GM13977 (cell line): Measurements from ENCODE around the gene COPS9.

Experiments
- DNase-seq: peaks from one replicate; pipeline ENCODE4 v3.0.0; 2012; ENCODE audit warnings: low spot score
- in situ Hi-C: fragments of 300-500 bp; cut with MboI; formaldehyde crosslinking; loops from one replicate; pipeline ENCODE4 v1.12.0; 2022; ENCODE audit warnings: low sequenced_read_pairs, low pct_unique_long_range_greater_than_20kb, mixed read lengths, inconsistent platforms; ENCODE audit not compliant: unreplicated experiment
- TF ChIP-seq, protein P1 (sequence below): IDR thresholded peaks from 2 replicates; pipeline ENCODE4 v1.5.1; 2012; ENCODE audit warnings: mild to moderate bottlenecking, control low read depth; ENCODE audit not compliant: insufficient read depth; ENCODE audit errors: extremely low read depth, missing control alignments

The COPS9 gene

DNA sequence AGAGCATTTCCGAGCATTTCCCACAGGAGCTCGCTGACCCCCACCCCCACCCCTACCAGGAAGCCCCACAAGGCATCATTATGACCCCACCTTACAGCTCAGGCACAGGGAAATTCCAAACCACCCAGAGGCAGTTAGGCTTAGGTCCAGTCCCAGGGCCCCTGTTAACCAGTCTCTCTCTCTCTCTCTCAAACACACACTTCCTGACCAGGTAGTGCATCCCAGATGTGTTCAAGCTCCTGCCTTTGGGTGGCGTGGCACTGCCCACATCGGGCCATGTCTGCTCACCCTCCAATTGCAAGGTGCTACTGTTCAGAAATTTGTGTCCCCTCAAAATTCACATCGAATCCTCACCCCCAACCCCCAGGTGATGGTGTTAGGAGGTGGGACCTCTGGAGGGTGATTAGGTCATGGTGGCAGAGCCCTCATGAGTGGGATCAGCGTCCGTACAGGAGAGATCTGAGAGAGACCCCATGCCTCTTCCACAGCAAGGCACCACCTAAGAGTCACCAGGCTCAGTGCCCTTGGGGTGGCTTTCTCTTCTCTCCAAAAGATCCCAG is 8.8 kb downstream of the COPS9 start:
- TF ChIP-seq, protein P1, sequence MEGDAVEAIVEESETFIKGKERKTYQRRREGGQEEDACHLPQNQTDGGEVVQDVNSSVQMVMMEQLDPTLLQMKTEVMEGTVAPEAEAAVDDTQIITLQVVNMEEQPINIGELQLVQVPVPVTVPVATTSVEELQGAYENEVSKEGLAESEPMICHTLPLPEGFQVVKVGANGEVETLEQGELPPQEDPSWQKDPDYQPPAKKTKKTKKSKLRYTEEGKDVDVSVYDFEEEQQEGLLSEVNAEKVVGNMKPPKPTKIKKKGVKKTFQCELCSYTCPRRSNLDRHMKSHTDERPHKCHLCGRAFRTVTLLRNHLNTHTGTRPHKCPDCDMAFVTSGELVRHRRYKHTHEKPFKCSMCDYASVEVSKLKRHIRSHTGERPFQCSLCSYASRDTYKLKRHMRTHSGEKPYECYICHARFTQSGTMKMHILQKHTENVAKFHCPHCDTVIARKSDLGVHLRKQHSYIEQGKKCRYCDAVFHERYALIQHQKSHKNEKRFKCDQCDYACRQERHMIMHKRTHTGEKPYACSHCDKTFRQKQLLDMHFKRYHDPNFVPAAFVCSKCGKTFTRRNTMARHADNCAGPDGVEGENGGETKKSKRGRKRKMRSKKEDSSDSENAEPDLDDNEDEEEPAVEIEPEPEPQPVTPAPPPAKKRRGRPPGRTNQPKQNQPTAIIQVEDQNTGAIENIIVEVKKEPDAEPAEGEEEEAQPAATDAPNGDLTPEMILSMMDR = no peak
- no peak for DNase-seq
- in situ Hi-C loops = no loop called here

DNA sequence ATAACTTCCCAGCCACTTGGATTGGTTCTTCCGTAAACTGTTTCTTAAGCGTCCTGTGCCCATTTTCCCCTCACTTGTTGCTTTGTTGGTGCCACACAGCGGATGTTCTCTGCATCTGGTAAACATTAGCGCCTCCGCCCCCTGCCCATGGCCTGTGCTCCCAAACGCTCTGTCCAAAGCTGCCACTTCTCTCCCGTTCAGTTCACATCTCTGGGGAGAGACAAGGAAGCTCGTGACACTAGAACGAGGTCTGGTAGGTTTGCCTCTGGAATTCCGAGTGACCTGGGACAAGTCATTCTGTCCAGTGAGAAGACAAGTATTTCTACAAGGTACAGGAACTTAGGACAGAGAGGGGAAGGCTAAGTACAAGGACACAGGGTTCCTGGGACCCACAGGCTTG is 9.4 kb downstream of the COPS9 start:
- in situ Hi-C loops = no loop called here
- TF ChIP-seq, protein P1 = no peak
- DNase-seq = no peak

DNA sequence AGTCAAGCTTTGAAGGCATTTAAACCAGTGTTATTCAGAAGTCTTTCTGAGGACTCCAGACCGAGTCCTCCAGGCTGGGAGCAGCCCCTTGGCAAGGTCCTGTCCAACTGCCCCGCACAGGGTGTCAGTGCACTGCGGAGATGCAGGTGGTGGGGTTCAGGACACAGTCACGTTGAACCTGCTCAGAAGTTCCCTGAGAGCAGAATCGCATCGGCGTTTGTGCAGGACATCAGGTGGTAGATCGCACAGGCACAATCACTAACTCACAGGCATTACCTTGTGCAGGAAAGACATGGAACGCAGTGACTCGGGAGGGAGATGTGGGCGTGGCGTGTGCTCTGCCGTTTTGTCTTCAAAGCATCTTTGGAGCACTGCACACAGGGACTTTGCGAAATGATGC is 10.4 kb downstream of the COPS9 start:
- DNase-seq = no peak
- TF ChIP-seq, protein P1 = no peak
- in situ Hi-C loops = no loop called here

DNA sequence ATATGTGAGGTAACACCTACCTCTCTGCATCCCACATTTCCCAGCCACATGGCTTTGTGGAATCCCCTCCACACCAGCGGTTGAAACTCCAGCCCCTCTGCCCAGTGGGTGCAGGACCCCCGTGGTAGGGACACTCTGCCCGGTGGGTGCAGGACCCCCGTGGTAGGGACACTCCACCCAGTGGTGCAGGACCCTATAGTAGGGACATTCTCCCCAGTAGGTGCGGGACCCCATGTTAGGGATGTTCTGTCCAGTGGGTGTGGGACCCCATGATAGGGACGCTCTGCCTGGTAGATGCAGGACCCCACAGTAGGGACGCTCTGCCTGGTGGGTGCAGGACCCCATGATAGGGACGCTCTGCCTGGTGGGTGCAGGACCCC is 11.5 kb downstream of the COPS9 start:
- in situ Hi-C loops = no loop called here
- TF ChIP-seq, protein P1 = no peak

DNA sequence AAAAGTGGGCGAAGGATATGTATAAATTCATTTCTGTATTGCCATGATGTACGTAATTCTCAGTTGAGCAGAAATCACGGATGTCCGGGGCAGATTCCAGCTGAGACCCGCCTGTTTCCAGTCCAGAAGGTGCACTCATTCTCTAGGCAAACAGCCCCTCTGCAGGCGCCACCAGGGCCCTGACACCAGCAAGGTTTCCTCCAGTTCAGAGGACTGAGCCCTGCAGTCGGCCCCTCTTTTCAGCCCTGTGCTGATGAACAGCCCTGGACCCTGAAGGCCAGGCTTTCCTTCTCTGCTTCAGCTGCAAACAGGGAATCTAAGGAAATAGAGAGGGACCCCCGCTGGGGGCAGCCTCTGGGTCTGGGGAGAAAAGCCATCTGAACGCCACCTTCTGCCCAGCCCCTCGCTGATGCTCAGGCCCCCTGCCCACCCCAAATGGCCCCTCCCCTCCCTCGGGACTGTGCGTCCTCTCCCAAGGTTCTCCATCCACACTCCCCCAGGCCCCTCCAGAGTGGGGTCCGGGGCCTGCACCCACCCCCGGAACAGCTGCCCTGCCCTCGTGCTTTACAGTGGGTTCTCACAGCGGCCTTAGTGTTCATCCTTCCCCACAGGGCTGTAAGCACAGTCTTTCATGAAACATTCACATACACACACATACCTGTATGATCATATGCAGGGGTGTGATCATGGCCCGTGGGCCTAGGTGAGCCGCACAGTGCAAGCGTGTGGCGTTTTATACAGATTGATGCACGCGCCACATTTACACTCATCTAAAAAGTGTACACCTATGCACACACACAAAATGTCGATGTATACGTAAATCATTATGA is 12.1 kb downstream of the COPS9 start:
- in situ Hi-C loops = no loop called here
- TF ChIP-seq, protein P1 = no peak
- no peak for DNase-seq

More for the DNA sequence above, 11.5 kb downstream of the COPS9 start:
- DNase-seq = no peak

DNA sequence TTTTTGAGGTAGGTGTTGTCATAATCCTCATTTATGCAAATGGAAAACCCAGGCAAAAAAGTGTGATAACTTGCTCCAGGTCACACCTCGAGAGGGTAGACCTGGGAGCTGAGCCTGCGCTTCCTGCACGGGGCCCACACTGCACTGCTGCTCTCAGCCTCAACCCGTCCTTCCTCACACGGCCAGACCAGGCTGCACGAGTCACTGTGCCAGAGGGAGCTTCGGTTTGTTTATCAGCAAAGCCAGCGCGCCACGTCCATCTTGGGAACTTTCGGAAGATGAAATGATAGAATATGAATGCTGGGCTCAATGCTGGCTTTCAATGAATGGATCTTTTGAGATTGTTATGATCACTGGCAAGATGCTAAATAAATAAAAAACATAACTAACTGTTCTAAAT is 14.4 kb downstream of the COPS9 start:
- no peak for DNase-seq
- in situ Hi-C loops = no loop called here
- TF ChIP-seq, protein P1 = no peak
